Head of caudate nucleus (tissue), 42 donors: Measurements from ENCODE around the gene MOB1A.

Experiments used
- DNase-seq, 42 donors: peaks; one replicate each; pipeline versions ENCODE4 v3.0.0 to v3.0.0-alpha.2; 2020 to 2021; ENCODE audit warnings: mixed read lengths in 7 of 42
- intact Hi-C: fragments of 100-400 bp; cut with DNase I; formaldehyde crosslinking; loops from one replicate; pipeline ENCODE4 v1.15.0; 2022

The MOB1A gene

DNA sequence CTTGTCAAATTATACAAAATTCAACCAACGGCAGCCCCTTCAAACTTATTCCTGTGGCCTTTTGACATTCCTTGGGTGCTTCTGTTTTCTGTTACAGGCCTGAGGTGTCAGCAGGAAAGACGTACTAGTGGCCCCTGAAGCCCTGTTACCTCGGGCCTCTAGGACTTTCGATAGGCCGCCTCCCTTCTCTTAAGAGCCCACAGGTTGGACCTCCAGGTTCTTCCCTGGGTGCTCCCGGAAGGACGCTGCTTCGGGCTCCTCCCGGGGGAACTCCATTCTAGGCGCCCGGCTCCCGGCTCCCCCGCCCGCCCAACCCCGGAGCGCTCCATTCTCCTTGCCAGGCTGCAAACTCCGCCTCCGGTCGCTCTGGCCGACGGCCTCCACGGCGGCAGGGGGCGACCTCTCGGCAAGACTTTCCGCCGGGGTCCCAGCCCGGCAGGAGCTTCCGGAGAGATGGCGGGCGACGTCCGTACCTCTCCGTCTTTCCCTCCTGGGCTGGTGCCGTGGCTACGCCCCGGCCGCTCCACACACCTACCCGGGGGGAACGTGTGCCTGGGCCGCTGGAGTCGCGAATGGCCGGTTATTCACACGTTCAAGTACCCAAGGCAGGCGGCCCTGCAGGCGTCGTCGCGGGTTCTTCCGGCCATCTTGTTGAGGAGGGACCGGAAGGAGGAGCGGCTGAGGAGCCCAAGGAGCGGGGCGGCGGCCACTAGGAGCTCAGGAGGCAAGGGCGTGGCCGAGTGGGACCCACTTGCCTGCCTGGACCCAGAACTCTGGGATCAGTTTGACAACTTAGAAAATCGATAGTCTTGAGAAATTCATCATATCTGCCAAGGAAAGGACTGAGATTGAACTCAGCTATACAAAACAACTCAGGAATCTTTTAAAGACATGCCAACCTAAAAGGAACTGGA is 58.5 kb downstream of the MOB1A start:
- intact Hi-C loops: no loop called here
- DNase-seq: peak; percentile 50 to 95 (median 89)

DNA sequence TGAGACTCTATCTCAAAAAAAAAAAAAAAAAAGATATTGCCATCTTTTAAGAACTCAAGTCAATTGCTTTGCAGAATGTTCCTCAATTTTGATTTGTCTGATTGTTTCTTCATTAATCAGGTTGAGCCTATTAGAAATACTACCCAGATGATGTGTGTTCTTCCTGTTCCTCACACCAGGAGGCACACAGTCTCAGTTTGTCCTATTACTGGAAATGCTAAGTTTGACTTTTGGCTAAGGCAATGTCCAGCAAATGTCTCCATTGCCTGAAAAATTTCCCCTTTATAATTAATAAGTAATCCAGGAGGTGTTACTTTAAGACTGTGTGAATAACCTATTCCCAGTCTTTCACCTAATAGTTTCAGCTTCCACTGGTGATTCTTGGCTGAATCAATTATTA is 59.3 kb downstream of the MOB1A start:
- no peak for DNase-seq
- intact Hi-C loops: no loop called here

DNA sequence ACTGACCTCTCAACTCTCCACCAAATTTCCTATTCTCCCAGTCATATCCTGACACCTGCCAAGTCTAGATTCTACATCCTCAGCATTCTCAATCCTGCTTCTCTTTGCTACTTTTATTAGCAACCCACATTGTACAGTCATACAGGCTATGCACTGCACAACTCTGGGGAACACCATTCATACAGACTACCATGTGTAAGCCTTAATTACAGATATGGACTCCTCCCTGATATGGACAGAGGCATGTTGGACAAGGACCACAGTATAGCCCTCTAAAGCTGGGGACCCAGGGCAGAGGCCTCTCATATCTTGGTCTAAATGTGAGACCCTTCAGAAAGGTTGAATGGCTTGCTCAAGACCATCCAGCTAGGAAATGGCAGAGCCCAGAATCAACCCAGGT is 67.3 kb downstream of the MOB1A start:
- intact Hi-C loops: no loop called here
- no peak for DNase-seq

DNA sequence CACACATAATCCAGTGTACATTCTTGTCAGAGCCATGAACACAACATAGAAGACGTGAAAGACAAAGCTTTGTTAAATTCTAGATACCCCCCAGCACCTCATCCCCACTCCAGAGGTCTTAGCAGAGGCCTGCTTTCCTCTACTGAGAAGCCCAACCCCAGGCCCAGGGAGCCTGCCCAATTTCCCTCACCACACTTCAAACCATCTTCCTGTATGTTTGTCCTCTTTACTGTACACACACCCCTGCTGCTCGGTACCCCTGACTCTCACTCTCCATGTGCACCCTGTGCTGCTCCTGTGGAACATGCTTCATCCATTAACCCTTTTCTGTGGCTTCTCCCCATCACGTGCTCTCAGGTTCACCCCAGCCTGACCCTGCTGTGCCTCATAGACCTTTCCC is 68.1 kb downstream of the MOB1A start:
- intact Hi-C loops: no loop called here

DNA sequence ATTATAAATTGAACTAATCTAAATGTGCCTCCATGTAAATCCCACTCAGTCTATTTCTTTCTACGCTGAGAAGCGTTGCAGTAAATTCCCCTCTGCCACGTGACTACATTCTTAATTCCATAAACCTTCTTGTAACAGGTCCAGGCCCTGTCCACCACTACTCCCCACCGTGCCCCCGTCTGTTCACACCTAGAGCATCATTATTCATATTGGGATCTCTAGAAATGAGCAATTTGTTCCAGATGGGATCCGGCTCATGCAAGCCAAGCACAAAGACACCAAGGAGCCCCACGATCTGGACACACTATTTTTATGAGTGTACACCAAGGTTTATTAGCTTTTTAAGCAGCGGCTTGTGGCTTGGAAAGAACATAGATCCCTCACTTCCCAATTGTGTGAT is 69.1 kb downstream of the MOB1A start:
- DNase-seq: no peak
- intact Hi-C loops: no loop called here

More for the DNA sequence above, 68.1 kb downstream of the MOB1A start:
- no peak for DNase-seq

DNA sequence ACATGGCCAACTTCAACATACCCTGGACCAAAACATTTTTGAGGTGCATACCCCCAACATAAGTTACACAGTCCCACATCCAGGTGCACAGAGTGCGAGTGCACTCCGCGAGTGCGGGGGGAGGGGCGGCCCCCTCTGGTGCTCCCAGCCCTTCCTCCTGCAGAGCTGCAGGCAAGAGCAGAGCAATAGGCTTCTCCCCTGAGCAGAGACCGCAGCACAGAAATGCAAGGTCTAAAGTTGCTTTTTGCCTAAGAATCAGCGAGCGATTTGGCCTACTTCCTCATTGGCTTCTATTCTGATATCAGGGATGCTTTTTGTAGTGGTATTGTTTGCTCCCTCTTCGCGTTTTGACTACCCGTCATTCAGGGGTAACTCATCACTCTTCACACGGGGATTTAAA is 71.6 kb downstream of the MOB1A start:
- DNase-seq: peak in 11 of 42 donors; percentile 29 to 55 (median 39)
- intact Hi-C loops: no loop called here

DNA sequence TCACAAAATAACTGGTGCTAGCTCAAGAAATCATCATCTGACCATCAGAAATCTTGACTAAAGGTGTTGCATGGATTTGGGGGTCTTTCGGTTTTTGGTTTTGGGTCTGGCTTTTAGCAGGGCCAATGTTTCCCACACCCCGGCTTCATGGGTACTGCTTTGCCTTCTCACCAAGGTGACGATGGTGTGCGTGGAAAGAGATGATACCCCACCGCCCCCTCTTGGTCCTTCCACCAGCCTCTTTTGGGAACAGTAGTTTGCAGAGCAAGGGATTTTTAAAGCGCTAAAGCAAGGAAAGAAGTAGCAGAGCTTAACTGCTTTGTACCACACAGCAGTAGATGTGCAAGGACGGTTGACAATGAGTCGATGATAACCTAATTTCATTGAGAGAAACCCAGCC is 73.3 kb downstream of the MOB1A start:
- intact Hi-C loops: no loop called here
- no peak for DNase-seq

DNA sequence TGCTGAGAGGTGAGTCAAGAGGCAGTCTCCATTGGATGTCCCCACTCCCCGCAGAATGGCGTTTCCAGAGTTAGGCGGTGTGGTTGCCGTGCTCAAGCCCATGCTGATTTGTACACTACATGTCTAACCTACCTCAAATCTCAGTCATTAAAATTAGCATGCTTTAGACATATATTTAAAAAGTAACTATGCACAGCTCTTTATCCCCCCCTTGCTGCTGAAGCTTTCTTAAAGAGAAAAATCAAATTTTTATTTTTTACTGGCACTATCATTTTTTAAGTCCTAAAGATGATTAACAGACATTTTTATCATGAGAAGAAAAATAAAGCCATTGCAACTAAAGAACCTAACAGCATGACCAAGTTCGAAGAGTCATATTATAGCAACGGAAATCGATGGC is 73.8 kb downstream of the MOB1A start:
- intact Hi-C loops: no loop called here
- DNase-seq: no peak

DNA sequence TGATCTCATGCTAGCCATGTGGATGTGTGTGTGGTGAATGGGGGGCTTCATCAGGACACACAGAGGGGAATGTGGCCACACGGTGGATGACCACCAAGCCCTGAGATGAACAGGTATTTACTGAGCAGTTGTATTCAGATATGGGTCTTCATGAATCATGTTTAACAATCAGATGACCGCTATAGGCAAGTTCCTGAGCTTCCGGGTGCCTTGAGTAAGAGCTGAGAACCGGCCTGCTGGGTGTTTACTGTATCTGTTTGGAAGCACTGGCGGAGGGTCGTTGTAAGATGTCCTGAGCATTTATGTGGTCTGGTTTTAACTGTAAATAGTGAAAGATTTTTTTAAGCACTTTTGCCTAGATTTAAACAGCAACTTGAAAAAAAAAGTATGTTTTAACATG is 74.9 kb downstream of the MOB1A start:
- intact Hi-C loops: no loop called here
- DNase-seq: no peak
